HEK293 (cell line): Measurements from ENCODE around the gene BACH2.

Source experiments
- SP3 ChIP-seq: fragments of 450-650 bp; formaldehyde crosslinking; IDR thresholded peaks from 2 replicates; pipeline ENCODE4 v1.5.1; 2016; ENCODE audit warnings: missing biosample characterization, missing genetic modification characterization
- ZEB2 ChIP-seq: fragments of 450-650 bp; formaldehyde crosslinking; IDR thresholded peaks from 2 replicates; pipeline ENCODE4 v1.5.1; 2016; ENCODE audit warnings: missing biosample characterization, missing genetic modification characterization
- TF ChIP-seq, protein P1 (sequence below): fragments of 450-650 bp; formaldehyde crosslinking; IDR thresholded peaks from 2 replicates; pipeline ENCODE4 v1.5.1; 2016; ENCODE audit warnings: missing biosample characterization, missing genetic modification characterization

DNA sequence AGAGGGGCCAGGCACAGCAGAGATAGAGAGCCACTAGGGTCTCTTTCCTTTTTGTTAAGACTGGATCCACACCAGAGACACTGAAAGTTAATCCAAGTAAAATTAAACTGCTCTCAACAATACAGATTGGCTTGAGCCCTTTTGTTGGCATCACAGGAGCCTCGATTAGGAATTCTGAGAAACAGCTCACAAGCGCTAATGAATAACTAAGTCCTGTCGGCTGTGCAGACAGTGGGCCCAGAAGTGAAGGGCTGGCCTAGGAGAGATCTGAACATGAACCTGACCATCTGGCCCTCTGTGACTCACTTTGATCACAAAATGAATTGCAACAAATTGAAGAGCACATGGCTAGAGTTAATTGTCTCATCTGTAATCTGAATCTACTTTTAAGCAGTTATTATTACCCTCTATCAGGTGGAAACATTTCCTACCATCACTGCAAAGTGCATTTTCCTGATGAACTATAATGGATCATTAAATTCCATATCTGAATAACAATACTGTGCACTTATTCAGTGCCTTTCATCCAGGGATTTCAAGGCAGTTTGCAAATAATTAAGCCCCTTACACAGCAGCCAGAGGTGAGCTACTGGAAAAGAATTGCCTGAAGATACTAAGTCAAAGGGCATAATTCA, 3.2 kb downstream of the BACH2 start:
- no peak for TF ChIP-seq ZEB2
- TF ChIP-seq, protein P1, sequence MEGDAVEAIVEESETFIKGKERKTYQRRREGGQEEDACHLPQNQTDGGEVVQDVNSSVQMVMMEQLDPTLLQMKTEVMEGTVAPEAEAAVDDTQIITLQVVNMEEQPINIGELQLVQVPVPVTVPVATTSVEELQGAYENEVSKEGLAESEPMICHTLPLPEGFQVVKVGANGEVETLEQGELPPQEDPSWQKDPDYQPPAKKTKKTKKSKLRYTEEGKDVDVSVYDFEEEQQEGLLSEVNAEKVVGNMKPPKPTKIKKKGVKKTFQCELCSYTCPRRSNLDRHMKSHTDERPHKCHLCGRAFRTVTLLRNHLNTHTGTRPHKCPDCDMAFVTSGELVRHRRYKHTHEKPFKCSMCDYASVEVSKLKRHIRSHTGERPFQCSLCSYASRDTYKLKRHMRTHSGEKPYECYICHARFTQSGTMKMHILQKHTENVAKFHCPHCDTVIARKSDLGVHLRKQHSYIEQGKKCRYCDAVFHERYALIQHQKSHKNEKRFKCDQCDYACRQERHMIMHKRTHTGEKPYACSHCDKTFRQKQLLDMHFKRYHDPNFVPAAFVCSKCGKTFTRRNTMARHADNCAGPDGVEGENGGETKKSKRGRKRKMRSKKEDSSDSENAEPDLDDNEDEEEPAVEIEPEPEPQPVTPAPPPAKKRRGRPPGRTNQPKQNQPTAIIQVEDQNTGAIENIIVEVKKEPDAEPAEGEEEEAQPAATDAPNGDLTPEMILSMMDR (tag by site-specific recombination) = no peak
- no peak for TF ChIP-seq SP3 (tag by site-specific recombination)
